GM03348 (cell line): ENCODE data around the gene KRR1.
"Not testable (repeated sequence)": the region's sequence is repeated elsewhere in the genome, so short reads cannot be mapped to it uniquely, and the experiment has no call there.

Experiments used
- DNase-seq: peaks from one replicate; pipeline ENCODE4 v3.0.0; 2012; ENCODE audit warnings: low spot score

Gene KRR1

GRCh38 chr12:75476071-75476470 lies 35.3 kb downstream of the KRR1 start:
- DNase-seq = no peak

- no peak for DNase-seq
Observed at GRCh38 chr12:75474116-75474515, 37.3 kb downstream of the KRR1 start.

GRCh38 chr12:75471902-75472890 lies 39.2 kb downstream of the KRR1 start:
- no peak for DNase-seq

GRCh38 chr12:75460204-75460603 lies 51.2 kb downstream of the KRR1 start:
- no peak for DNase-seq

- DNase-seq = no peak
Observed at GRCh38 chr12:75459755-75460154, 51.7 kb downstream of the KRR1 start.

GRCh38 chr12:75457866-75458265 lies 53.5 kb downstream of the KRR1 start:
- DNase-seq = not testable (repeated sequence)

GRCh38 chr12:75457191-75457590 lies 54.2 kb downstream of the KRR1 start:
- no peak for DNase-seq

GRCh38 chr12:75455839-75456238 lies 55.6 kb downstream of the KRR1 start:
- DNase-seq = no peak

GRCh38 chr12:75452675-75453330 lies 58.6 kb downstream of the KRR1 start:
- DNase-seq = peak; percentile 43

- DNase-seq = peak; percentile 15
Observed at GRCh38 chr12:75447691-75448393, 63.6 kb downstream of the KRR1 start.

- peak; percentile 56 for DNase-seq
Observed at GRCh38 chr12:75446857-75447256, 64.6 kb downstream of the KRR1 start.

GRCh38 chr12:75445137-75445507 lies 66.3 kb downstream of the KRR1 start:
- not testable (repeated sequence) for DNase-seq

- DNase-seq = peak; percentile 51
Observed at GRCh38 chr12:75444429-75445136, 66.8 kb downstream of the KRR1 start.

GRCh38 chr12:75443709-75444108 lies 67.7 kb downstream of the KRR1 start:
- DNase-seq = no peak

- not testable (repeated sequence) for DNase-seq
Observed at GRCh38 chr12:75442454-75442853, 69.0 kb downstream of the KRR1 start.

GRCh38 chr12:75441687-75442449 lies 69.5 kb downstream of the KRR1 start:
- DNase-seq = not testable (repeated sequence)
